Neural crest cell (in vitro differentiated cells): ENCODE results near the gene PLBD2. TPM values are rescaled to one million over a fixed set of nuclear protein-coding genes. Genes with fewer than 3 reads are reported as not detected.
A peak's percentile ranks its signal among the peaks of the same experiment; 100 is the strongest.

Experiments
- DNase-seq: peaks from one replicate; pipeline ENCODE4 v3.0.0; 2021; ENCODE audit warnings: low read depth, mixed read lengths, low spot score
- H3K27ac Mint-ChIP-seq: one replicate; pipeline ENCODE4 v1.8.0; 2021; ENCODE audit warnings: mild to moderate bottlenecking, mixed read lengths; ENCODE audit not compliant: unreplicated experiment
- H3K27me3 Mint-ChIP-seq: 2 replicates; pipeline ENCODE4 v1.8.0; 2021; ENCODE audit warnings: low read depth, mild to moderate bottlenecking, mixed read lengths
- H3K36me3 Mint-ChIP-seq: 2 replicates; pipeline ENCODE4 v1.8.0; 2021; ENCODE audit warnings: low read depth, mild to moderate bottlenecking, mixed read lengths
- H3K4me1 Mint-ChIP-seq: 2 replicates; pipeline ENCODE4 v1.8.0; 2021; ENCODE audit warnings: mixed read lengths
- H3K4me3 Mint-ChIP-seq: one replicate; pipeline ENCODE4 v1.8.0; 2021; ENCODE audit warnings: mild to moderate bottlenecking, mixed read lengths
- H3K9me3 Mint-ChIP-seq: 2 replicates; pipeline ENCODE4 v1.8.0; 2021; ENCODE audit warnings: mixed read lengths
- CTCF ChIP-seq: fragments of 200-600 bp; sonication (generic); conservative IDR thresholded peaks from 2 replicates; pipeline ENCODE4 v1.5.0; 2021; ENCODE audit warnings: antibody characterized with exemption, mild to moderate bottlenecking
- total RNA-seq: library from RNA; stranded (reverse); gene quantifications from 2 replicates; pipeline ENCODE4 v1.2.1, GENCODE V29; 2021

The PLBD2 gene
- total RNA-seq, 1 donor from 2014 or later, result 36.6 TPM

GRCh38 chr12:113392988-113393579, 34.7 kb downstream of the PLBD2 start:
- TF ChIP-seq CTCF, result no peak
- no peaks in the 10 kb centered on the region for H3K4me1 Mint-ChIP-seq
- H3K27me3 Mint-ChIP-seq, result peaks cover 7% of the 10 kb centered on the region
- H3K36me3 Mint-ChIP-seq, result peaks cover 3% of the 10 kb centered on the region
- peak; percentile 12 for DNase-seq
- no peak overlapping the region for H3K27ac Mint-ChIP-seq
- no peak overlapping the region for H3K4me3 Mint-ChIP-seq
- H3K9me3 Mint-ChIP-seq, result no peaks in the 10 kb centered on the region

- peaks cover 7% of the 10 kb centered on the region for H3K27me3 Mint-ChIP-seq
- DNase-seq, result no peak
Observed at GRCh38 chr12:113393749-113394148, 35.4 kb downstream of the PLBD2 start.

DNA sequence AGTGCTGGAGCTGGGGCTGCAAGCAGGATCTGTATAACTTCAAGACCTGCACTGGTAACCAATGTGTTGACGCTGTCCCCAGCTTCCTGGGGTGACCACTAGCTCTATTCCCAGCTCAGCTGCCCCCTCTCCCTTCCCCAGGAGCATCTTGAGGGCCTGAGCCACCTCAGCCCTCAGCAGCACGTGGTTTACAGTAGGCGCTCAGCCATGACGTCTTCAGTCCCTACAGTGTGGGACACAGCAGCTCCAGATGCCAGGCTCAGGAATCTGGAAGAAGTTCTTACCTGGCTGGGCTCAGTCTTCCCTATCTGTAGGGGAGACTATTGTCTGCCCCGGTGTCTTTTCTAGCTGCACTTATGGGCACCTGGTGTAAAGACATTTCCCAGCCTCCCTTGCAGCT, 36.7 kb downstream of the PLBD2 start:
- Mint-ChIP-seq H3K27ac (no peak overlapping the region), H3K27me3 (peaks cover 7% of the 10 kb centered on the region), H3K4me3 (no peak overlapping the region), H3K4me1 (no peaks in the 10 kb centered on the region), H3K9me3 (no peaks in the 10 kb centered on the region), H3K36me3 (no peaks in the 10 kb centered on the region)
- DNase-seq, result no peak
- no peak for TF ChIP-seq CTCF

More at GRCh38 chr12:113393749-113394148, 35.4 kb downstream of the PLBD2 start:
- Mint-ChIP-seq H3K9me3 (no peaks in the 10 kb centered on the region), H3K4me3 (no peak overlapping the region), H3K36me3 (peaks cover 1% of the 10 kb centered on the region), H3K27ac (no peak overlapping the region), H3K4me1 (no peaks in the 10 kb centered on the region)
- no peak for TF ChIP-seq CTCF

DNA sequence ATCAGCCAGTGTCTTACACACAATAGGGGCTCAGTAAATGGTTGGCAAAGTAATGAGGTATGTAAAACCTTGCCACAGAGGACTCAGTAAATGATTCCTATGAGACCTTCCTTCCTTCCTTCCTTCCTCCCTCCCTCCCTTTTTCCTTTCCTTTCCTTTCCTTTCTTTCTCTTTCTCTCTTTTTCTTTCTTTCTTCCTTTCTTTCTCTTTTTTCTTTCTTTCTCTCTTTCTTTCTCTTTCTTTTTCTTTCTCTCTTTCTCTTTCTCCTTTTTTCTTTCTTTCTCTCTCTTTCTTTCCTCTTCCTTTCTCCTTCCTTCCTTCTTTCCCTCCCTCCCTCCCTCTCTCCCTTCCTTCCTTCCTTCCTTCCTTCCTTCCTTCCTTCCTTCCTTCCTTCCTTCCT, 37.8 kb downstream of the PLBD2 start:
- no peak for DNase-seq
- Mint-ChIP-seq H3K36me3 (no peaks in the 10 kb centered on the region), H3K27ac (no peak overlapping the region), H3K4me1 (no peaks in the 10 kb centered on the region), H3K27me3 (peaks cover 7% of the 10 kb centered on the region), H3K9me3 (no peaks in the 10 kb centered on the region), H3K4me3 (no peak overlapping the region)
- no peak for TF ChIP-seq CTCF

DNA sequence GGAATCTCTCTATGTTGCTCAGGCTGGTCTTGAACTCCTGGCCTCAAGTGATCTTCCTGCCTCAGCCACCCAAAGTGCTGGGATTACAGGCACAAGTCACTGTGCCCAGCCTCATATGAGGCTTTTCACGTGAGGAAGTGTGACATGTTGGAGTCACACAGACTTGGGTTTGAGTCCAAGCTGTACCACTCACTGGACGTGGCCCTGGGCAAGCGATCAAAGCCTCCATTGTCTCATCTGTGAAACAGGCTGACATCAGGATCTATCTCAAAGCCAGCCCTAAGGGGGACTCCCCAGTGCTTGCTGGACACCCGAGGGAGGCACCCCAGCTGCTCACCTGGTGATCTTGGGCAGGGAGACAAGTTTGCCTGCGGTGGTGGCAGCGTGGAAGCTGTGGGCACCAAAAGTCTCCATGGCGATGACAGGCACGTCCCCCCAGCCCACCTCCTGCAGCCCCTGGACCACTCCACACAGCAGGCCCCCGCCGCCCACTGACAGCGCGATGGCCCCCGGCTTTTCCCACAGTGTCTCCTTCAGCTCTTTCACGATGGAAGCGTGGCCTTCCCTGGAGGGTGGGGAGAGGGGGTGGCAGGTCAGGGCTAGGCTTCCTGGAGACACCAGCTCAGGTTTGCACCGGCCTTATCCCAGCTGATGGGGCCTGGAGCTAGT, 38.6 kb downstream of the PLBD2 start:
- H3K27me3 Mint-ChIP-seq, result peaks cover 7% of the 10 kb centered on the region
- no peaks in the 10 kb centered on the region for H3K4me1 Mint-ChIP-seq
- no peak for TF ChIP-seq CTCF
- no peak overlapping the region for H3K4me3 Mint-ChIP-seq
- DNase-seq, result no peak
- no peak overlapping the region for H3K27ac Mint-ChIP-seq
- H3K36me3 Mint-ChIP-seq, result no peaks in the 10 kb centered on the region
- no peaks in the 10 kb centered on the region for H3K9me3 Mint-ChIP-seq
